Ishikawa (cell line): ENCODE results near the gene GPR137C.

Experiments used
- CEBPB ChIP-seq: IDR thresholded peaks from 2 replicates; pipeline ENCODE4 v1.6.1; 2012
- CREB1 ChIP-seq: IDR thresholded peaks from 2 replicates; pipeline ENCODE4 v1.6.1; 2012; ENCODE audit warnings: low read depth
- EGR1 ChIP-seq: IDR thresholded peaks from 2 replicates; pipeline ENCODE4 v1.6.1; 2012
- EP300 ChIP-seq: IDR thresholded peaks from 2 replicates; pipeline ENCODE4 v1.6.1; 2012; ENCODE audit warnings: borderline replicate concordance
- FOXM1 ChIP-seq: IDR thresholded peaks from 2 replicates; pipeline ENCODE4 v1.6.1; 2012; ENCODE audit warnings: low read depth, borderline replicate concordance
- NFIC ChIP-seq: IDR thresholded peaks from 2 replicates; pipeline ENCODE4 v1.6.1; 2012
- RAD21 ChIP-seq: IDR thresholded peaks from 2 replicates; pipeline ENCODE4 v1.6.1; 2012; ENCODE audit warnings: low read depth
- TAF1 ChIP-seq: IDR thresholded peaks from 2 replicates; pipeline ENCODE4 v1.6.1; 2012; ENCODE audit warnings: low read depth, mild to moderate bottlenecking
- TCF12 ChIP-seq: IDR thresholded peaks from 2 replicates; pipeline ENCODE4 v1.6.1; 2012; ENCODE audit warnings: low read depth
- TEAD4 ChIP-seq: IDR thresholded peaks from 2 replicates; pipeline ENCODE4 v1.6.1; 2012
- YY1 ChIP-seq: IDR thresholded peaks from 2 replicates; pipeline ENCODE4 v1.6.1; 2012; ENCODE audit warnings: low read depth
- ZBTB7A ChIP-seq: IDR thresholded peaks from 2 replicates; pipeline ENCODE4 v1.6.1; 2012; ENCODE audit warnings: low read depth
- TF ChIP-seq, protein P1 (sequence below): IDR thresholded peaks from 2 replicates; pipeline ENCODE4 v1.6.1; 2012
- TF ChIP-seq, protein P2 (sequence below): IDR thresholded peaks from 2 replicates; pipeline ENCODE4 v1.6.1; 2012
- TF ChIP-seq, protein P3 (sequence below): IDR thresholded peaks from 2 replicates; pipeline ENCODE4 v1.6.1; 2012; ENCODE audit warnings: low read depth, mild to moderate bottlenecking

Gene GPR137C

DNA sequence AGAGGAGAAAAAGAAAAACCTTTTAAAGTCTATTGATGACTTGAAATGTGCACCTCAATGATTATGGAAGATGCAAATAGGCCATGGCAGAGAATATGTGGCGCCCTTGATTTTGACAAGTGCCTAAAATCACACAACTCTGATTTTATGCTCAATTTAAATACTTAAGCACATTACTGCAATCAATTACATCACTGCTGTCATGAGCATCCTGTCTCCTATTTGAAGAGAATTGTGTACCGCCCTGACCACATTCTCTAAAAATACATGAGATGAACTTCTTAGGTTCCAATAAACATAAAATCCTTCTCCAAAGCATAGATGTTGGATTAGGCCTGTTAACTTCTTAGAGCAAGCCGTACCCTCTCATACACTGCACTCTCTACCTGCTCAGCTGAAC, 2.0 kb upstream of the GPR137C start:
- TF ChIP-seq YY1 (no peak), CREB1 (no peak), EP300 (no peak), TAF1 (no peak), TCF12 (no peak), TEAD4 (no peak), CEBPB (no peak), ZBTB7A (no peak), RAD21 (no peak), FOXM1 (no peak), NFIC (no peak), EGR1 (no peak)
- TF ChIP-seq, protein P1, sequence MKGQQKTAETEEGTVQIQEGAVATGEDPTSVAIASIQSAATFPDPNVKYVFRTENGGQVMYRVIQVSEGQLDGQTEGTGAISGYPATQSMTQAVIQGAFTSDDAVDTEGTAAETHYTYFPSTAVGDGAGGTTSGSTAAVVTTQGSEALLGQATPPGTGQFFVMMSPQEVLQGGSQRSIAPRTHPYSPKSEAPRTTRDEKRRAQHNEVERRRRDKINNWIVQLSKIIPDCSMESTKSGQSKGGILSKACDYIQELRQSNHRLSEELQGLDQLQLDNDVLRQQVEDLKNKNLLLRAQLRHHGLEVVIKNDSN: no peak
- TF ChIP-seq, protein P2, sequence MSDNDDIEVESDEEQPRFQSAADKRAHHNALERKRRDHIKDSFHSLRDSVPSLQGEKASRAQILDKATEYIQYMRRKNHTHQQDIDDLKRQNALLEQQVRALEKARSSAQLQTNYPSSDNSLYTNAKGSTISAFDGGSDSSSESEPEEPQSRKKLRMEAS: no peak
- TF ChIP-seq, protein P3, sequence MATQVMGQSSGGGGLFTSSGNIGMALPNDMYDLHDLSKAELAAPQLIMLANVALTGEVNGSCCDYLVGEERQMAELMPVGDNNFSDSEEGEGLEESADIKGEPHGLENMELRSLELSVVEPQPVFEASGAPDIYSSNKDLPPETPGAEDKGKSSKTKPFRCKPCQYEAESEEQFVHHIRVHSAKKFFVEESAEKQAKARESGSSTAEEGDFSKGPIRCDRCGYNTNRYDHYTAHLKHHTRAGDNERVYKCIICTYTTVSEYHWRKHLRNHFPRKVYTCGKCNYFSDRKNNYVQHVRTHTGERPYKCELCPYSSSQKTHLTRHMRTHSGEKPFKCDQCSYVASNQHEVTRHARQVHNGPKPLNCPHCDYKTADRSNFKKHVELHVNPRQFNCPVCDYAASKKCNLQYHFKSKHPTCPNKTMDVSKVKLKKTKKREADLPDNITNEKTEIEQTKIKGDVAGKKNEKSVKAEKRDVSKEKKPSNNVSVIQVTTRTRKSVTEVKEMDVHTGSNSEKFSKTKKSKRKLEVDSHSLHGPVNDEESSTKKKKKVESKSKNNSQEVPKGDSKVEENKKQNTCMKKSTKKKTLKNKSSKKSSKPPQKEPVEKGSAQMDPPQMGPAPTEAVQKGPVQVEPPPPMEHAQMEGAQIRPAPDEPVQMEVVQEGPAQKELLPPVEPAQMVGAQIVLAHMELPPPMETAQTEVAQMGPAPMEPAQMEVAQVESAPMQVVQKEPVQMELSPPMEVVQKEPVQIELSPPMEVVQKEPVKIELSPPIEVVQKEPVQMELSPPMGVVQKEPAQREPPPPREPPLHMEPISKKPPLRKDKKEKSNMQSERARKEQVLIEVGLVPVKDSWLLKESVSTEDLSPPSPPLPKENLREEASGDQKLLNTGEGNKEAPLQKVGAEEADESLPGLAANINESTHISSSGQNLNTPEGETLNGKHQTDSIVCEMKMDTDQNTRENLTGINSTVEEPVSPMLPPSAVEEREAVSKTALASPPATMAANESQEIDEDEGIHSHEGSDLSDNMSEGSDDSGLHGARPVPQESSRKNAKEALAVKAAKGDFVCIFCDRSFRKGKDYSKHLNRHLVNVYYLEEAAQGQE: no peak

DNA sequence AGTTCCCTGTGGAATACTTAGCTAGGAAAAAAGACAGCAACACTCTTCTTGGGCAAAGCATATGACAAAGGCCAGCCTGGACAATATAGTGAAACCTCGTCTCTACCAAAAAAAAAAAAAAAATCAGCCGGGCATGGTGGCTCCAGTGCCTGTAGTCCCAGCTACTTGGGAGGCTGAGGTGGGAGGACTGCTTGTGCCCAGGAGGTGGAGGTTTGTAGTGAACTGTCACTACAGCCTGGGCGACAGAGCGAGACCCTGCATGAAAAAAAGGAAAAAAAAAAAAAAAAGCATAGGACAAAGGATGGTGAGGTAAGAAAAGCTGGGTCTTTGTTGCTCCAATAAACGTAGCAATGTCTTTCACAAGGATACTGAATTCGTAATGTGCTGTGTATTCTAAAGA, 1.4 kb upstream of the GPR137C start:
- TF ChIP-seq, protein P1: no peak
- TF ChIP-seq EP300 (no peak), TEAD4 (no peak), ZBTB7A (no peak), FOXM1 (no peak), TAF1 (no peak), EGR1 (no peak), RAD21 (no peak), YY1 (no peak), TCF12 (no peak), NFIC (no peak), CREB1 (no peak), CEBPB (no peak)
- TF ChIP-seq, protein P2: no peak
- TF ChIP-seq, protein P3: no peak

DNA sequence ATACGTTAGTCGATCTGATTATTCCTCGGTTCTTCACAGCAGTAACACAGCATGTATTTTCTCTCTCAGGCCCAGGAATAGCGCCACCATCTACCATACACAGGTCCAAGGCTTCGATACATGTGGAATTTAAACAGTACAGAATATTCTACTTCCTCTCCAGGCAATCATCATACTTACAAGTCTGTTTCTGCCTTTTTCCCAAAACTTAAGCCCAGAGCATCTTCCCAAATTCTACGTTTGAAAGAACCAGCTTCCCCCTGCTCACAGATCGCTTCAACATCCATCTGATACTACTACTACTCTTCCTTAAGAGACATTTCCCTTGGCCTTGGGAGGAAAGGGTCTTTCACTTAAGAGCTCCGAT, 957 bp upstream of the GPR137C start:
- TF ChIP-seq EGR1: no peak
- no peak for TF ChIP-seq FOXM1
- TF ChIP-seq YY1: no peak
- no peak for TF ChIP-seq TAF1
- no peak for TF ChIP-seq TEAD4
- TF ChIP-seq, protein P1: no peak
- TF ChIP-seq CEBPB: no peak
- TF ChIP-seq ZBTB7A: no peak
- no peak for TF ChIP-seq TCF12
- no peak for TF ChIP-seq NFIC
- TF ChIP-seq, protein P3: no peak
- TF ChIP-seq, protein P2: no peak
- no peak for TF ChIP-seq CREB1
- no peak for TF ChIP-seq RAD21
- TF ChIP-seq EP300: no peak

DNA sequence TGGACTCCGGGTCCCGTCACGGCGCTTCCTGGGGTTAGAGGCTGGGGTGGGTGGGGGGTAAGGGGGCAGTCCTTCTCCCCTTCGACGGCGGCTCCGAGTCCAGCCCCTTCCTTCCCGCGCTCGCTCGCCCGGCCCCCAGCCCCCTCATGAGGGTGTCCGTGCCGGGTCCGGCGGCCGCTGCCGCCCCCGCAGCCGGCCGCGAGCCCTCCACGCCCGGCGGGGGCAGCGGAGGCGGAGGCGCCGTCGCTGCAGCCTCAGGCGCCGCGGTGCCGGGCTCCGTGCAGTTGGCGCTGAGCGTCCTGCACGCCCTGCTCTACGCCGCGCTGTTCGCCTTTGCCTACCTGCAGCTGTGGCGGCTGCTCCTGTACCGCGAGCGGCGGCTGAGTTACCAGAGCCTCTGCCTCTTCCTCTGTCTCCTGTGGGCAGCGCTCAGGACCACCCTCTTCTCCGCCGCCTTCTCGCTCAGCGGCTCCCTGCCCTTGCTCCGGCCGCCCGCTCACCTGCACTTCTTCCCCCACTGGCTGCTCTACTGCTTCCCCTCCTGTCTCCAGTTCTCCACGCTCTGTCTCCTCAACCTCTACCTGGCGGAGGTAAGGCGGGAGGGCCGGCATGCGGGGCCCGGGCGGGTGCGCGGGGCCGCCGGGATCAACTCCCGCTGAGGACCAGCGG, 500 bp downstream of the GPR137C start:
- no peak for TF ChIP-seq TAF1
- TF ChIP-seq, protein P3: no peak
- TF ChIP-seq, protein P2: peak; percentile 32; the same call in 1 of the 2 replicates
- TF ChIP-seq RAD21: no peak
- TF ChIP-seq EP300: no peak
- TF ChIP-seq EGR1: peak; percentile 66
- TF ChIP-seq, protein P1: no peak
- no peak for TF ChIP-seq CEBPB
- no peak for TF ChIP-seq CREB1
- TF ChIP-seq ZBTB7A: peak; percentile 42; the same call in 1 of the 2 replicates
- no peak for TF ChIP-seq NFIC
- no peak for TF ChIP-seq TCF12
- no peak for TF ChIP-seq TEAD4
- no peak for TF ChIP-seq YY1
- TF ChIP-seq FOXM1: no peak
